HG02610 (cell line): Measurements from ENCODE around the gene TMPRSS7.
"Not testable (repeated sequence)": the region's sequence is repeated elsewhere in the genome, so short reads cannot be mapped to it uniquely, and the experiment has no call there.

ENCODE experiments used
- ATAC-seq: cut with Tn5 transposase; IDR thresholded peaks from one replicate; pipeline ENCODE4 v1.9.1; 2021; ENCODE audit warnings: mild to moderate bottlenecking, moderate library complexity; ENCODE audit not compliant: unreplicated experiment

The TMPRSS7 gene

GRCh38 chr3:112056451-112056929, 22.0 kb downstream of the TMPRSS7 start:
- ATAC-seq: no peak

- ATAC-seq: no peak
Observed at GRCh38 chr3:112059497-112059896, 25.0 kb downstream of the TMPRSS7 start.

- ATAC-seq: no peak
Observed at GRCh38 chr3:112061152-112061551, 26.6 kb downstream of the TMPRSS7 start.

GRCh38 chr3:112072387-112073060, 38.0 kb downstream of the TMPRSS7 start:
- ATAC-seq: not testable (repeated sequence)

- no peak for ATAC-seq
Observed at GRCh38 chr3:112074006-112074405, 39.5 kb downstream of the TMPRSS7 start.

GRCh38 chr3:112074616-112075497, 40.3 kb downstream of the TMPRSS7 start:
- ATAC-seq: peak; percentile 93

GRCh38 chr3:112078125-112079083, 43.9 kb downstream of the TMPRSS7 start:
- ATAC-seq: no peak

- ATAC-seq: no peak
Observed at GRCh38 chr3:112083239-112083638, 48.7 kb downstream of the TMPRSS7 start.

GRCh38 chr3:112084980-112085705, 50.6 kb downstream of the TMPRSS7 start:
- ATAC-seq: no peak

- ATAC-seq: no peak
Observed at GRCh38 chr3:112085735-112086075, 51.2 kb downstream of the TMPRSS7 start.

GRCh38 chr3:112086076-112086854, 51.7 kb downstream of the TMPRSS7 start, which contains the start of gene C3orf52:
Gene C3orf52, plus strand, starts transcription at chr3:112086389. Its CDS starts 19 bp downstream, at chr3:112086408.
- peak; percentile 86 for ATAC-seq

GRCh38 chr3:112086875-112087524, 52.5 kb downstream of the TMPRSS7 start:
- ATAC-seq: no peak

GRCh38 chr3:112087746-112088145, 53.2 kb downstream of the TMPRSS7 start:
- ATAC-seq: no peak

GRCh38 chr3:112088944-112089343, 54.4 kb downstream of the TMPRSS7 start:
- ATAC-seq: no peak

- ATAC-seq: no peak
Observed at GRCh38 chr3:112089956-112090886, 55.7 kb downstream of the TMPRSS7 start.

- ATAC-seq: no peak
Observed at GRCh38 chr3:112090887-112091586, 56.5 kb downstream of the TMPRSS7 start.

- peak; percentile 43 for ATAC-seq
Observed at GRCh38 chr3:112092496-112093179, 58.1 kb downstream of the TMPRSS7 start.
